HG03432 (cell line): ENCODE measurements around the gene MRPL42.
"Not testable (repeated sequence)": the region's sequence is repeated elsewhere in the genome, so short reads cannot be mapped to it uniquely, and the experiment has no call there.

Experiments
- ATAC-seq: cut with Tn5 transposase; IDR thresholded peaks from one replicate; pipeline ENCODE4 v1.9.1; 2021; ENCODE audit warnings: mild to moderate bottlenecking, moderate library complexity; ENCODE audit not compliant: unreplicated experiment

MRPL42 gene

DNA sequence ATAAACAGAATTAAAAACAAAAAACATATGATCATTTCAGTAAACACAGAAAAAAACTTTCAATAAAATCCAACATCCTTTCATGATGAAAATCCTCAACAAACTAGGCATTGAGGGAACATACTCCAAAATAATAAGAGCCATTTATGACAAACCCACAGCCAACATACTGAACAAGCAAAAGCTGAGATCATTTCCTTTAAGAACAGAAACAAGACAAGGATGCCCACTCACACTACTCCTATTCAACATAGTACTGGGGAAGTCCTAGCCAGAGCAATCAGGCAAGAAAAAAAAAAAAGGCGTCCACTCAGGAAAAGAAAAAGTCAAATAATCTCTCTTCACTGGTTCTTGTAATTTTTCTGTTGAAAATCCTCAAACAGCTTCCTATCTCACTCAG, 30.1 kb downstream of the MRPL42 start:
- no peak for ATAC-seq

DNA sequence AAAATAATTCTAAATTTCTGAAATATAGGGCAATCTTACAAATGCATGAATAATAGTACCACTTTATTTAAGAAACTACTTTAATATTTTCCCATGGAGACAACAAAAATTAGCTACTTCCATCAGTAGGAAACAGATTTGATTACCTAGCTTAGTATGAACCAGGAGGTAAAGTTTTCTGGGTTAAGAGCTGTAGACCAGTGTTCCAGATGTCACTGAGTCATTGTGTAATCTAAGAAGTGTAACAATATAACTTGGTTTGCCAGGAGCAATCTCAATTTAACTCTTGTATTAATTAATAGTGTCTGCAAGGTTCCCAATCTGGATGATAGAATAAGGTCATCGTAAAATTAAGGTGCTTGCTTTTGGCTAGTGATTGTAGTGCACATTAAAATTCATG, 31.5 kb downstream of the MRPL42 start:
- not testable (repeated sequence) for ATAC-seq

DNA sequence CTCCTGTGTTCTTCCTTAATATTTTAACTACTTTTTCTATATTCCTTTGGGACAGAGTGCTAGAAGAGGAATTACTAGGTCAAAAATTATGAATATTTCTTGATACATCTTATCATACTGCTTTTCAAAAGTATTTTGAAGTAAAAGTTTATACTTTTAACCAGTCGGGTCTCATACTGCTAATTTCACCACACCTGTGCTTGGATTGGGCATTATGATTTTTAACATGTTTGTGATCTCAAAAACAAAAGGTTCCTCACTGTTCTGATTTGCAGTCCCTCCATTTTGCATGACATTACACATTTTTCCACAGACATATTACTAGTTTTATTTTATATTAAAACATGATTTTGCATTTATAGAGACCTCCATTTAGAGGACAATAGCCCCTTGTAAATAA, 32.9 kb downstream of the MRPL42 start:
- ATAC-seq: no peak

DNA sequence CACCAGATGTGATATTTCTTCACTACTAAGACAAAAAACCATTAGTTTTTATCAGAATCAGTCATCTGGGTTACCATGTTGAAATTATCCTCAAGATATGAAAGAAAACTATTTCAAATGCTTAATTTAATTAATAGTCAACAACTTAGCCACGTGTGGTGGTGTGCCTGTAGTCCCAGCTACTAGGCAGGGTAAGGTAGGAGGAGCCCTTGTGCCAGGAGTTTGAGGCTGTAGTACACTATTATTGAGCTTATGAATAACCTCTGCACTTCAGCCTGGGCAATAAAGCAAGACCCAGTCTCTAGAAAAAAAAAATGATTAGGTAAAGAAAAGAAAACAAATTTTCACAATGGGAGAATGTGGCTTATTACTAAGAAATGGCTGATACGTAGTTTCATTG, 33.4 kb downstream of the MRPL42 start:
- no peak for ATAC-seq

DNA sequence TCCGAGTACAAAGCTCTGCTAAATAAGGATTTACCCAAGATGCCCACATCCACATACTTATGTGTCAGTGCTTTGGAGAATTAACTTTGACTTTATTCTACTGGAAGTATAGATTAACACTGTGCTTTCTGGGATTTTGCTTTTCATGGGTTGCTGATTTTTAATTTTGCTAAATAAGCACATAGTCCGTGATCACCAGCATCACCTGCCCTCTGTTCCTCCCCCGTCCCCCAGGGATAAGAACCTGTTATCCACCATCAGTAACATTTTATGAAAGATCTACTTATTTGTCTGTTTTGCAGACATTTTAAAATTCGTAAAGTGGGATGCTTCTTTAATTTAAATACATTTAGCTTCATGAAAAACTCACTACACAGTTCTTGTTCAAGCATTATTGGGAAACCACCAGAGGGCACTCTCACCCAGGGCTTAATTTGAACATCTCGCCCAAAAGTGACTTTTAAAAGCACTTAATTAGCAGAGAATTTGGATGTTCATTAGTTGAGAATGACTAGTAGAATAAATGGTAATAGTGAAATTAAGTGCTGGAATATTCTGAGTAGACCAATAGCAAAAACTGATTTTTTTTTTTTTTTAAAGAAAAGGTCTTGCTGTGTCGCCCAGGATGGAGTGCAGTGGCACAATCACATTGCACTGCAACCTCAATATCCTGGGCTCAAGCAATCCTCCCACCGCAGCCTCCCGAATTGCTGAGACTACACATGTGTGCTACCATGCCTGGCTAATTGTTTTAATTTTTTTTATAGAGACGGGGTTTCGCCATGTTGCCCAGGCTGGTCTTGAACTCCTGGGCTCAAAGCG, 35.7 kb downstream of the MRPL42 start:
- no peak for ATAC-seq

DNA sequence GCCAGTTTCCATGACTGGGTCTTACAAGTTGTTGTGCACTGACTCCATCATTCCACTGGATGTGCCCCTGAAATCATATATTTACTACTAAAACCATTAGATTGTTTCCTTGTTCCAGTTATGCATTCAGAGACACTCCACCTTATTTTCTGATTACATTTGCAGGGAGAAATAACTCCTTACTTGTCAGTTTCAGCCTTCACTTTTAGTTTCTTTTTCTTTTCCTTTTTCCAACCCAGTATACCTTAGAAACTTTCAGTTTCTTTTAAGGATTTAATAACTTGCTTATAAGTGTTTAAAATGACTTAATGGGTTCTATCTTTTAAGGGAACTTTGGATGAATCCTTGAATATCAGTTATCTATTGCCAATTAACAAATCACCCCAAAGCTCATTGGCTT, 39.9 kb downstream of the MRPL42 start:
- no peak for ATAC-seq

DNA sequence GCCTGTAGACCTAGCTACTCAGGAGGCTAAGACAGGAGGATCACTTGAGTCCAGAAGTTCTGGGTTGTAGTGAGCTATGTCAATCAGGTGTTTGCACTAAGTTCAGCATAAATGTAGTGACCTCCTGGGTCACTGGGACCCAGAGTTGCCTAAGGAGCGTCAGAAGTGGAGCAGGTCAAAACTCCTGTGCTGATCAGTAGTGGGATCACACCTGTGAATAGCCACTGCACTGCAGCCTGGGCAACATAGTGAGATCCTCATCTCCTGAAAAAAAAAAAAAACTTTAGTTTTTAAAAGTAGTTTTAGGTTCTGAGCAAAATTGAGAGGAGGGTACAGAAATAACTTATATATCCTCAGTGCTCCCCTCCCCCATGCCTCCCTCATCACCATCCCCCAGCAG, 42.2 kb downstream of the MRPL42 start:
- ATAC-seq: no peak

DNA sequence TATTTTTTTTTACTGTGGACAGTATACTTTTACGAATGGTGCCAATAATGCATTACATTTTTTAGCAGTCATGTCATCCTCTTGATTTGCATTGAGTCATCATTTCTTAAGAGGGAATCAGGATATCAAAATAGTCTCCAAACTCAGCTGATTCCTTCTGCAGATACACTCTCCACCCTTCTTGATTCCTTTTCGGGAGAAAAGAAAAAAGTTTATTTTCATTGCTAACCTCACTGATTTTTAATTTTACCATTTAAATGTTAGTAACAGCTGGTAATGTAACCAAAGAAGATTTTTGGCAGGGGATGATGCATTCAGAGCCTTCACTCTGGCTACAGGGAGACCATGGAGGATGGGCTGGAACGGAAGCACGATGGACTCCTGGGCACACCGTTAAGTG, 47.5 kb downstream of the MRPL42 start:
- ATAC-seq: no peak

DNA sequence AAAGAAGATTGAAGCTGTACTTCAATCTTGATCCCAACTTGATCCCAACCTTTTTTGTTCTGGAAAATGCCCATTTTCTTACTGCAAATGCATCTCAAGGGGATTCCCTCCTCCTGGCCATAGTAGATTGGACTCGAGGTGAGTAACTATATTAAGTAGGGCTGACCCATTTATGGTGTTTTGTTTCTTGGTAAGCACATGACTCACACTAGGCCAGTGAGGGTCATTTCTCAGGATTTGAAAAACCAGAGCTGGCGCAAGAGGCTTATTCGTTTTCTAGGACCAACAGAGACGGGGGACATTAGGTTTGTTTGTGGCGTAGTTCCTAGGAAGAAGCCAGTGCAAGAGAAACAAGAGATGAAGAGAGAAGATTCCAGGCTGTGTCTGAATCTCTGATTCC, 51.4 kb downstream of the MRPL42 start:
- no peak for ATAC-seq

DNA sequence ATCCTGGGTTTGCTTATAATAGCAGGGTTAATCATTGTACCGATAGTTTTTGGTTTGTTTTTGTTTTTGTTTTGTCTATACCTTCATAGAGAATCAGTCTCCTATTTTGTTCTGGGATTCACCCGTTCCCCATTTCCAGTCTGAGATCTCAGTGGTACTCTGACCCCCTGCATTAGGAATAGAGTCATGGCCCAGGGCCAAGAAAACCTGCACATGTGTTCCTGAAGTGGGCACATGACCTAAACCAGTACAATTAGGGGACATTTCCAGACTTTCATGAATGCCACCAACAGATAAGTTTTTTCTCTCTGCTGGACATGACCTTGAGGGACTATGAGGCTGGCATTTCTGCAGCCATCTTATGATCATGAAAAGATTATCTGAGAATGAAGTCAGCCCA, 52.5 kb downstream of the MRPL42 start:
- no peak for ATAC-seq

DNA sequence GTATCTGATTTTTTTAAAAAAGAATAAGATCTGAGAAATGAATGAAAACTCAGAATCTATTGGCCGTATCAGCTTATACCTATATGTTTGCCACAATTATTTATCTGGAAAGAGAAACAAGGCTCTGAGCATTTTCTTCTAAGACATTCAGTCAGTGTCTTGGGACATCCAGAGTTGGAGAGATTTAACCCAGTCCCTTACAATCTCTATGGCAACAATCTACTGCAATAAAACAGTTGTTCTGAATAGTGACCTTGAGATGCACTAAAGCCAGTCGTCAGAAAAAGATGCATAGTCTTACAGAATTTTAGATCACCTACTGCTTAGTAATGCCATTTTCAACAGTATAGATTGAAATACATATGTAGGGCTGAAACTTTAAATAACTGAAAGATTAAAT, 53.1 kb downstream of the MRPL42 start:
- ATAC-seq: no peak

DNA sequence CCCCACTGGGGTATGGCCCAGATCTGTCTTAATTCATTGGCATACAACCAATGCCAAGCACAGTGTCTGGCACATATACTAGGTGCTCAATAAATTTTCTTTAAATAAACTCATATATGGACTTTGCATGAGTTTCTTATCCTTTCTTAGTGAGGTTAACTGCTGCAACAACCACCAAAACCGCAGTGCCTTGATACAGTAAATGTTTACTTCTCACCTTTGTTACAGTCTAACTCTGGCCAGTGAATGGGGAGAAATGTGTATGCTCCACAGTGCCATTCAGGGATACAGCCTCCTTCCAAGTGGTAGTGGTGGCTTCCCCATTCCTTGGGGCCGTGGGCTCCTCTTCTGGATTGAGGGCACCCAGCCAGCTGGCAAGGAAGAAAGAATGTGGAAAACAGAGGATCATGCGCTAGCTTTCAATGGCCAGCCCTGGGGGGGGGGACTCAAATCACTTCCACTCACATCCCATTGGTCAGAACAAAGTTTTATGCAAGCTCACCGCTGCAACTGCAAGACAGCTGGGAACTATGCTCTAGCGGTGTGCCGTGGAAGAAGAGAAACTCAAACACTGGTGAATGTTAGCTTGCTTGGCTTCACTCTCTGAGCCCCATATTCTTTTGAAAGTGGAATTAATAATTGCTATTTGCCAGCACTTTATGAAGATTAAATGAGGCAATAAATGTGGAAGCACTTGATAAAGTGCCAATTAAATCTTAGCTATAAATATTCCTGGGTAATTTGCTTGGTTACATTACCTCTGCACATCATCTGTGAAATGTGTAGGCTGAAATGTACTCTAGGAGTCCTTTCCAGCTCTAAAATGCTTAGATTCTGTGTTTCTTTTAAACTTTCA, 54.1 kb downstream of the MRPL42 start:
- no peak for ATAC-seq

DNA sequence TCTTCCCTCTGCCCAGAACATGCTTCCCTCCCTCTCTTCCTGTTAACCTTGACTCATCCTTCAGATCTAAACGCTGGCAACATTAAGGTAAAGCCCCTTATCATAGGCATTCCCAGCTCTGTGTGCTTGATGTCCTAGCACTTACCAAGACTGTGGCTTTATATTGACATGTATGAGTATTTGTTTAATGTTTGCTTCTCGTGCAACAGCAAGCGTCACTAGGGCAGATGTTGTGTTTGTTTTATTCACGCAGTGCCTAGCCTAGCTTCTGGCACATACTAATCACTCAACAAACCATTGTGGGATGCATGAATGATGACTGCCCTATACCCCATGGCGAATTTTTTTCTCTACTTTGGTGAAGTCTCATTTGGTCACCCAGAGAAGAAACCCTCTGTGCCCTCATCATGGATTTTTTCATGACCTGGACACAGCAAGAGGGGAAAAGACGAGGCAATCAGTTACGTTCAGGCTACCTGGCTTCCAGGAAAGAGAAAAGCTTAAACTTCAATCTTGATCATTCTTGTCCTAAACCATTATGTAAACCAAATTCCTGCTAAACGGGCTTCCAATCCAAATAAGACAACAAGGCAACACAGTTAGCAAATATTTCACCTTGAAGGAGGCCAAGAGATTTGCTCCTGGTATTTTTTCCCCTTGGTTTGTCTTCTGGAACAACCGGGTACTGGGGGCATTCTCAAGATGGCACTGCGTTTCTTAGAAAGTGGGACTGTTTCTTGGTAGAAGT, 57.2 kb downstream of the MRPL42 start:
- no peak for ATAC-seq

DNA sequence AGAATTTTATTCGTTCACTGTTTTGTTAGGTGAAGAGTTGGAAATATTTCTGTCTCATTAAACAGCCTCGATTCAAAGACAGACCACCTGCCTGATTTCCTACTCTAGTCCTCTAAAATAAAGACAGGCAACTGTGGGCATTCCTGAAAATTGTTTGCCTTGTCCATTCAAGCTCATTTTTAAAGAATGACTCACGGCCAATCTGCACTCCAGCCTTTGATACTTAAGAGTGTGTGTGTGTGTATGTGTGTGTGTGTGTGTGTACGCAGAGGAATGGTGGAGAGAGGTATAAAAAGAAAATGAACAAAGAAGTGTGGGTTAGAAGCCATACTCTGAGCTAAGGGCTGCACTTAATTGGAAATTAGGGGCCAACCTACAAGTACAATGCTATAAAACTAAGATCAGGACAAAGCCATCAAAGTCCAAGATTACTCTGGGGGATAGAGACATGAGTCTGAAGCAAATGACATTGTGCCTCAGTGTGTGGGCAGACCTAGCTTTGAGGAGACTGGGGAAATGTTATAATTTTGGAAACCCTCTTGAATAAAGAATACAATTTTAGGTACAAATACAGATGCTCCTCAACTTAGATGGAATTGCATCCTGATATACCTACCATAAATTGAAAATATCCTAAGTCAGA, 59.6 kb downstream of the MRPL42 start:
- no peak for ATAC-seq

DNA sequence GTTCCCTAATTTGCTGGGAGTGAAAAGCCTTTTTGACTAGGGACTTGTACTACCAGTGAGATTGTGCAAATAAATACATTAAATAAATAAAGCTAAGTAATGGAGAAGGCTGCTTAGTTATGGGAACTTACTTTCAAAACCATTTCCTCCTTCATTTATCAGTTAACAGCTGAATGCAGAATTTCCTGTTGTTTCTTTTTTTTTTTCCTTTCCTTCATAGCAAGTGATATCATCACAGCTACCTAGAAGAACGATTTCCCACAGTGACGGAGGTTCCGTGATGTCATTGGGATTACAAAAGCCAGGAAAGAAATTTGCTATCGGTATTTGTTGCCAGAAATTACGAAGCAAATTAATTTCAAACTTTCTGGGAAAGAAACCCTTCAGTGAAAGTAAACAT, 63.0 kb downstream of the MRPL42 start:
- no peak for ATAC-seq

DNA sequence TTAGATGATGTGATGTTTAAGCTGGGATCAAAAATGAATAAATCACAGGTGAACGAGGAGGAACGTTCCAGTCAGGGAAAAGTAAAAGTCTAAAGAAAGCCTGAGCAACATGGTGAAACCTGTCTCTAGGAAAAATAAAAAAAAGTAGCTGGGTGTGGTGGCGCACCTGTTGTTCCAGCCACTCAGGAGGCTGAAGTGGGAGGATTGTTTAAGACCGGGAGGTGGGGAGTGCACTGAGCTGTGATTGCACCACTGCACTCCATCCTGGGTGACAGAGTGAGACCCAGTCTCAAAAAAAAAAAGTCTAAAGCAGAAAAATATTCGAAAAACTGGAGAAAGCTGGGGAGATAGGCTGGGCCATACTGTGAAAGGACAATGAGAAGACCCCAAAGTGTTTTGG, 66.0 kb downstream of the MRPL42 start:
- no peak for ATAC-seq

DNA sequence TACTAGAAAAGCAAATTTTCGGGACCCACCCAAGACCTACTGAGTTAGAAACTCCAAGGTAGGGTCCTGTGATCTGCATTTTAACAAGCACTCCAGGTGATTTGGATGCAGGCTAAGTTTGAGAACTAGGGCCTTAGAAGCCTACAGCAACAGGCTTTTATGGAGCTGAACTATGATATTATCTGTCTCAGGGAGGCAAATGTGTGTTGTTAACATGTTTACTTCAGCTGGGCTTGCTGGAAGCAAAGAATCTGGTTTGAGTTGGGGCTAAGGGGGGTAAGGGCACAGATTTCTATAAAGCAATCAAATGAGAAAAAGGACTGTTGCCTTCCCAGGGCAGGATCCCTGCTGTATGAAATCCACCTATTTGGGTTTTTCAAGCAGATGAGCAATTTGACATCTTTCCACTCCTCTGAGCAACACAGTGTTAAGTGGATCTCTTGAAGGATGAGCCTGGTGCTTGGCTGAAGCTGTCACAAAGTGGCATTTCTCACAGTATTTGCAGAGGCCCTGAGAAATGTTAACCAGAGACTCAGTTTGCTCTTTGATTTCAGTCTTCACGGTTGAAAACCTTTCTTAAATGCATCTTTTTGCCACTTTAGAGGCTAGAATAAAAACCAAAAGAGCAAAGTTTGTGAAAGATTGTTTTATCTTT, 68.9 kb downstream of the MRPL42 start:
- ATAC-seq: peak; percentile 42

DNA sequence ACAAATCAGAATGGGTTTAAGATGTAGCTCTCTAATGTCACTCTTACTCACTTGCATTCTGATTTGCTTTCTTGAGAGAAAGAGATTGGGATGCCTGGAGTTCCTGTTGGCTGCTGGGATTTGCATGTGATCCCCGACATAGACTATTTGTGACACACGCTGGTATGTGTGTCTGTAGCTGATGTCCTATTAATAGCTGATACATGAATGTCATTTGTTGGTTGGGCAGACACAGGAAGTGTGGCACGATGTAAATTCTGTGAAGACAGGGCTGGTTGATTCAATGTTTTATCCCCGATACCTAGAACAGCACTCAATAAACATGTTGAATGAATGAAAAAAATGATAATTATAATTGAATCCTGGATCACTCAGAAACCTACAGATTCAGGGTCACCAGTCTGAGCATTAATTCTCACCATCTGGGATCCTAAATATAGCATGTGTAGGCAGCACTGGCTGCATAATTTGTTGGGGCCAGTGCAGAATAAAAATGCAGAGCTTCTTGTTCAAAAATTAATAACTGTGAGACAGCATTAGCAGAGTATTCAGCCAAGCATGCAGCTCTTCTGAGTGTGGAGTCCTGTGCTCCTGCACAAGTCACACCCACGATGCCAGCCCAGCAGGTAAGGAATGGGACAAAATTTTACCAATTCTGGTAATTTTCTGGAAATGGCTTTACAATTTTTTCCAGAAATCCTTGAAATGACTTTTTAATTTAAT, 69.6 kb downstream of the MRPL42 start:
- peak; percentile 94 for ATAC-seq

DNA sequence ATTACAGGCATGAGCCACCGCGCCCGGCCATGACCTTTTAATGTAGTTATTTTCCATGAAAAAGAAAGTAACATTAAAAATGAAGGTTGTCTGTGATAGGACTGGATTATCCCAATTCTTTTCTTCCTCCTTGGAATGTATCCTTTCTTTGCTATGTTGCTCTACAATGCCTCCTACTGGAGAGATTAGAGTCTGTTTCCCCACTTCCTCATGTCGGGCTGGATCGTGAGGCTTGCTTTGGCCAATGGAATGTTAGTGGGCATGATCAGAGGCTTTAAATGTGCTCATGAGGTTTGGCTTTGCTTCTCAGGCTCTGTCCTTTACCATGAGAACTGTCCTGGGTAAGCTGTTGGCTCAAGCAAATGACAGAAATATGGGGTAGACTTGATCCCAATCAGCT, 70.5 kb downstream of the MRPL42 start:
- ATAC-seq: no peak

DNA sequence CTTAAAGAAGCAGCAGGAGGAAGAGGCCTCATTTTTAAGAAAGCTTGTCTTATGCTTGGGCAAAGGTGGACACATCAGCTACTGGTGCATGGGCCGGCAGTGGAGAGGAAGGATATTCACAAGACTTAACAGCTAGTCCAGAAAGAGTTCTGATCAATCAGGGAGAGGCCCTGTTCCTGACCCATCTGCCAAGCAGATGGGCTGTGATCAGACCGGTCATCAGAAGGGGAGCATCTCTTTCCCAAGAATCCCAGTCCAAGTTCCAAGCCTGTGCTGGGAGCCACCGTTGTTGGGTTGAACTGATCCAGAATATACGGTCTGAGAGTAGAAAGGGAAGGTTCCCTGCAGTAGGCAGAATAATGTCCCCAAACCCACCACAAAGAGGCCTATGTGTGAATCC, 72.5 kb downstream of the MRPL42 start:
- ATAC-seq: no peak
